Upper lobe of right lung (tissue), 1 donor: ENCODE measurements around the gene CFH. TPM values are rescaled to one million over a fixed set of nuclear protein-coding genes. Genes with fewer than 3 reads are reported as not detected.
"Not testable (repeated sequence)": the region's sequence is repeated elsewhere in the genome, so short reads cannot be mapped to it uniquely, and the experiment has no call there.

Experiments
- ATAC-seq: fragments of 200-7000 bp; cut with Tn5 transposase; one replicate; pipeline ENCODE4 v1.9.1; 2020; ENCODE audit warnings: mild to moderate bottlenecking, moderate library complexity
- DNase-seq: peaks from one replicate; pipeline ENCODE4 v3.0.0-alpha.2; 2020
- H3K27ac ChIP-seq: fragments of 200-600 bp; one replicate; pipeline ENCODE4 v1.8.0; 2022
- H3K27me3 ChIP-seq: fragments of 200-600 bp; one replicate; pipeline ENCODE4 v1.8.0; 2022; ENCODE audit warnings: mild to moderate bottlenecking
- H3K36me3 ChIP-seq: fragments of 200-600 bp; one replicate; pipeline ENCODE4 v1.8.0; 2022
- H3K4me1 ChIP-seq: fragments of 200-600 bp; one replicate; pipeline ENCODE4 v1.8.0; 2022
- H3K4me3 ChIP-seq: fragments of 200-600 bp; one replicate; pipeline ENCODE4 v1.8.0; 2022; ENCODE audit warnings: mild to moderate bottlenecking
- H3K9me3 ChIP-seq: fragments of 200-600 bp; one replicate; pipeline ENCODE4 v1.8.0; 2022
- intact Hi-C: fragments of 100-400 bp; cut with DNase I; formaldehyde crosslinking; loops from one replicate; pipeline ENCODE4 v1.11.0; 2022
- total RNA-seq: library from RNA; stranded (reverse); fragmentation: NEBNext Ultra II Directional; extraction: Animal tissue kit (Norgen Biotek cat#: 25700); gene quantifications from one replicate; pipeline ENCODE4 v1.2.1, GENCODE V29; 2021
- TF ChIP-seq, protein P1 (sequence below): fragments of 200-600 bp; IDR thresholded peaks from one replicate; pipeline ENCODE4 v1.8.0; 2022; ENCODE audit warnings: antibody characterized with exemption
- donor health status: DM: no; HTN: yes; CAD: no; lungs with severe emphysema.

Gene CFH
- total RNA-seq, 1 donor from 2014 or later = 78.5 TPM

DNA sequence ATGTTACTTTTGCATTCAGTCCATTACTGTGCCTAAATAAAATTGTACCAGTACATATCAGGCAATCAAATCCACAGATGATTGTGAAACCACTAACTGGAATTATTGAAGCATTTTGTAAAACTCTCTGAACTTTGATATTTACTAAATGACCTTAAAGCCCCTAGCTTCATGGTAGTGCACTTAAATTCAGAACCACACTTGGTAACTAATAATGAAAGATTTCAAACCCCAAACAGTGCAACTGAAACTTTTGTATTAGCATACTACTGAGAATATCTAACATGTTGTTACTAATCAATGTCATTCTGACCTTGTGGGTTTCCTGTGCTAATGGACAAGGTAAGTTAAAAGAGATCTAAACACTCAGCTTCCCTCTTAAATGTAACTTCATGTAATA, 122.8 kb downstream of the CFH start, which contains the start of gene CFHR3:
Gene CFHR3, plus strand, starts transcription at position 238 of the 400 bp plus-strand sequence. Its CDS starts 47 bp downstream, at position 285.
- TF ChIP-seq, protein P1, sequence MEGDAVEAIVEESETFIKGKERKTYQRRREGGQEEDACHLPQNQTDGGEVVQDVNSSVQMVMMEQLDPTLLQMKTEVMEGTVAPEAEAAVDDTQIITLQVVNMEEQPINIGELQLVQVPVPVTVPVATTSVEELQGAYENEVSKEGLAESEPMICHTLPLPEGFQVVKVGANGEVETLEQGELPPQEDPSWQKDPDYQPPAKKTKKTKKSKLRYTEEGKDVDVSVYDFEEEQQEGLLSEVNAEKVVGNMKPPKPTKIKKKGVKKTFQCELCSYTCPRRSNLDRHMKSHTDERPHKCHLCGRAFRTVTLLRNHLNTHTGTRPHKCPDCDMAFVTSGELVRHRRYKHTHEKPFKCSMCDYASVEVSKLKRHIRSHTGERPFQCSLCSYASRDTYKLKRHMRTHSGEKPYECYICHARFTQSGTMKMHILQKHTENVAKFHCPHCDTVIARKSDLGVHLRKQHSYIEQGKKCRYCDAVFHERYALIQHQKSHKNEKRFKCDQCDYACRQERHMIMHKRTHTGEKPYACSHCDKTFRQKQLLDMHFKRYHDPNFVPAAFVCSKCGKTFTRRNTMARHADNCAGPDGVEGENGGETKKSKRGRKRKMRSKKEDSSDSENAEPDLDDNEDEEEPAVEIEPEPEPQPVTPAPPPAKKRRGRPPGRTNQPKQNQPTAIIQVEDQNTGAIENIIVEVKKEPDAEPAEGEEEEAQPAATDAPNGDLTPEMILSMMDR = no peak
- H3K9me3 ChIP-seq = no peaks in the 10 kb centered on the region
- ATAC-seq = no peak
- H3K4me3 ChIP-seq = no peak within 1 kb of the TSS
- H3K27ac ChIP-seq = no peak within 1 kb of the TSS
- no peaks in the 10 kb centered on the region for H3K36me3 ChIP-seq
- DNase-seq = no peak
- H3K4me1 ChIP-seq = no peaks in the 10 kb centered on the region
- H3K27me3 ChIP-seq = no peaks in the 10 kb centered on the region
- intact Hi-C loops = no loop called here

DNA sequence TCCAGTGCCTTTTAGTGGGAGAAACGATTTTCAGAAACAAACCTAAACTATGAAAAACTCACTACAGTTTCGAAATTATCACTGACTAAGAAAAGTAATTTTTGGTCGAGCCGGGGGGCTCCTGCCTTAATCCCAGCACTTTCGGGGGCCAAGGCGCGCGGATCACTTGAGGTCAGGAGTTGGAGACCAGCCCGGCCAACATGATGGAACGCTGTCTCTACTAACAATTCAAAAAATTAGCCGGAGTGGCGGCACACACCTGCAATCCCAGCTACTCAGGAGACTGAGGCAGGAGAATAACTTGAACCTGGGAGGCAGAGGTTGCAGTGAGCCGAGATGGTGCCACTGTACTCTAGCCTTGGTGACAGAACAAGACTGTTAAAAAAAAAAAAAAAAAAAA, 125.8 kb downstream of the CFH start:
- no peak for ATAC-seq
- H3K4me3 ChIP-seq = no peak overlapping the region
- no peak for DNase-seq
- no peaks in the 10 kb centered on the region for H3K9me3 ChIP-seq
- H3K27ac ChIP-seq = no peak overlapping the region
- H3K36me3 ChIP-seq = no peaks in the 10 kb centered on the region
- TF ChIP-seq, protein P1 = no peak
- intact Hi-C loops = no loop called here
- no peaks in the 10 kb centered on the region for H3K4me1 ChIP-seq
- no peaks in the 10 kb centered on the region for H3K27me3 ChIP-seq

DNA sequence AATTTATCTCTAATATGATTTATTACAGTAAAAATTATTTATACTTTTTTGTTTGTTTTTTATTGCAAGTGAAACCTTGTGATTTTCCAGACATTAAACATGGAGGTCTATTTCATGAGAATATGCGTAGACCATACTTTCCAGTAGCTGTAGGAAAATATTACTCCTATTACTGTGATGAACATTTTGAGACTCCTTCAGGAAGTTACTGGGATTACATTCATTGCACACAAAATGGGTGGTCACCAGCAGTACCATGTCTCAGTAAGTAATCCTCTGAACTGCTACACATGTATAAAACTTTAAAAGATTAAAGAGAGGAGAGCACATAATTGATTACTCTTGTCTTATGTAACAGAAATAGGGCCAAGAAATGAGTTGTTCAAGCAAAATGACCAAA, 127.2 kb downstream of the CFH start:
- Histone ChIP-seq H3K4me1 (no peaks in the 10 kb centered on the region), H3K9me3 (no peaks in the 10 kb centered on the region), H3K4me3 (no peak overlapping the region), H3K36me3 (no peaks in the 10 kb centered on the region), H3K27me3 (no peaks in the 10 kb centered on the region), H3K27ac (no peak overlapping the region)
- intact Hi-C loops = no loop called here
- ATAC-seq (no peak), DNase-seq (no peak)
- TF ChIP-seq, protein P1 = no peak

DNA sequence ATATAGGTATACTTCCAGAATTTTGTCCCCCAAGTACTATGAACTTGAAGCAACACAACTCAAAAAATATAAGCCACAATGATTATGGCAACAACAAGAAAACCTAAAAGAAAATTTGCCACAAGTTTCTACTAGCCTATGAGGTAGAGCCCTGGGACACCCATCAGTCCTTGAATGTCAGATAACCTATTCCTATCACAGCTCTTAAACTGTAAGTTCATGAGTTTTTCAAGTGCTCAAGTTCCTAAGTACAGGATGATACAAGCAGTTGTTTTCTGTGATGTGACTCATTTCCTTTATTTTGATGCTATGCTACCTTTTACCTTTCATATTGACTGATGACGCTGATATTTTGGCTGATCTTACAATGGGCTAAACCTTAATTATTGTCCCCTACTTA, 139.4 kb downstream of the CFH start:
- ATAC-seq, intact Hi-C loops: not testable (repeated sequence)

DNA sequence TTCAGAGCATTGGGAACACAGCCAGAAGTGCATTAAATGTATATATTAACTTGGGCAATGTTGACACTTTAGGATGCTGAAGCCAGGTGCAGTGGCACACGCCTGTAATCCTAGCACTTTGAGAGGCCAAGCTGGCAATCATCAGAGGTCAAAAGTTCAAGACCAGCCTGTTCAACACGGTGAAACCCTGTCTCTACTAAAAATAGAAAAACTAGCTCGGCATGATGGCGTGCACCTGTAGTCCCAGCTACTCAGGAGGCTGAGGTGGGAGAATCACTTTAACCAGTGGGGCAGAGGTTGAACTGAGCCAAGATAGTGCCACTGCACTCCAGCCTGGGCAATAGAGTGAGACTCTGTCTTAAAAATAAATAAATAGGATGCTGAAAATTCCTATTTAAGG, 142.3 kb downstream of the CFH start:
- H3K9me3 ChIP-seq, H3K27ac ChIP-seq, H3K4me3 ChIP-seq, ATAC-seq, H3K4me1 ChIP-seq, intact Hi-C loops, DNase-seq, H3K27me3 ChIP-seq, H3K36me3 ChIP-seq: not testable (repeated sequence)

More for the DNA sequence above, 139.4 kb downstream of the CFH start:
- H3K36me3 ChIP-seq, H3K27ac ChIP-seq, DNase-seq, H3K27me3 ChIP-seq, H3K4me3 ChIP-seq, H3K4me1 ChIP-seq, H3K9me3 ChIP-seq: not testable (repeated sequence)

Other genes with a start within 250 kb of the CFH start
- gene KCNT2, start 43.6 kb upstream of the CFH start, total RNA-seq = 8.1 TPM
- gene CFHR3, start 122.8 kb downstream of the CFH start, total RNA-seq = 0.23 TPM
- gene CFHR1, start 167.7 kb downstream of the CFH start, total RNA-seq = not detected
- gene CFHR4, start 236.0 kb downstream of the CFH start, total RNA-seq = not detected